Ascending aorta (tissue), 2 donors: ENCODE results near the gene PLB1. TPM values are rescaled to one million over a fixed set of nuclear protein-coding genes. Genes with fewer than 3 reads are reported as not detected.
"Not testable (repeated sequence)": the region's sequence is repeated elsewhere in the genome, so short reads cannot be mapped to it uniquely, and the experiment has no call there.

ENCODE experiments used
- DNase-seq, 2 donors: peaks; one replicate each; pipeline ENCODE4 v3.0.0-alpha.2; 2019; ENCODE audit warnings: low spot score in 2 of 2
- H3K27ac ChIP-seq, 2 donors: fragments of 200-600 bp; sonication (generic); one replicate each; pipeline ENCODE4 v1.5.1; 2016 to 2017; ENCODE audit warnings: mild to moderate bottlenecking in 1 of 2
- H3K27me3 ChIP-seq: fragments of 200-600 bp; sonication (generic); one replicate; pipeline ENCODE4 v1.5.1; 2017
- H3K36me3 ChIP-seq, 2 donors: fragments of 200-600 bp; sonication (generic); one replicate each; pipeline ENCODE4 v1.5.1; 2016
- H3K4me1 ChIP-seq, 2 donors: fragments of 200-600 bp; sonication (generic); one replicate each; pipeline ENCODE4 v1.5.1; 2016 to 2017; ENCODE audit warnings: mild to moderate bottlenecking in 1 of 2
- H3K4me3 ChIP-seq, 2 donors: fragments of 200-600 bp; sonication (generic); one replicate each; pipeline ENCODE4 v1.5.1; 2016 to 2017; ENCODE audit warnings: mild to moderate bottlenecking in 1 of 2
- H3K9me3 ChIP-seq, 2 donors: fragments of 200-600 bp; sonication (generic); one replicate each; pipeline ENCODE4 v1.5.1; 2016
- CTCF ChIP-seq, 3 experiments: fragments of 200-600 bp in 2 of 3; fragments of 450-650 bp in 1 of 3; sonication (generic) in 2 of 3; IDR thresholded peaks; one replicate each; pipeline ENCODE4 v1.5.1; 2016 to 2019; ENCODE audit warnings: antibody characterized with exemption in 3 of 3, mild to moderate bottlenecking in 1 of 3, moderate library complexity in 1 of 3
- intact Hi-C: fragments of 100-400 bp; cut with DNase I; formaldehyde crosslinking; loops from one replicate; pipeline ENCODE4 v1.15.1; 2023
- total RNA-seq: library from RNA; depleted of rRNA; stranded (reverse); fragments of >200 nt; gene quantifications from one replicate; pipeline ENCODE4 v1.1.0, GENCODE V29; 2016

Gene PLB1
- total RNA-seq, 1 donor from 2014 or later, result 9.7 TPM

GRCh38 chr2:28470759-28471158 lies 25.1 kb upstream of the PLB1 start:
- Histone ChIP-seq H3K9me3 (no peaks in the 10 kb centered on the region), H3K27me3 (no peaks in the 10 kb centered on the region), H3K36me3 (no peaks in the 10 kb centered on the region), H3K4me3 (no peak overlapping the region), H3K4me1 (no peaks in the 10 kb centered on the region), H3K27ac (no peak overlapping the region)
- intact Hi-C loops, result no loop called here
- no peak for DNase-seq
- no peak for TF ChIP-seq CTCF (IDR thresholded peaks at IDR 0.05)

GRCh38 chr2:28471214-28471613 lies 24.6 kb upstream of the PLB1 start:
- Histone ChIP-seq H3K27me3 (no peaks in the 10 kb centered on the region), H3K36me3 (no peaks in the 10 kb centered on the region), H3K4me1 (no peaks in the 10 kb centered on the region), H3K9me3 (no peaks in the 10 kb centered on the region), H3K4me3 (no peak overlapping the region), H3K27ac (no peak overlapping the region)
- DNase-seq, result no peak
- TF ChIP-seq CTCF (IDR thresholded peaks at IDR 0.05), result no peak
- intact Hi-C loops, result no loop called here

- no peak for DNase-seq
- TF ChIP-seq CTCF (IDR thresholded peaks at IDR 0.05), result no peak
- Histone ChIP-seq H3K36me3 (no peaks in the 10 kb centered on the region), H3K4me1 (no peaks in the 10 kb centered on the region), H3K9me3 (no peaks in the 10 kb centered on the region), H3K4me3 (no peak overlapping the region), H3K27ac (no peak overlapping the region), H3K27me3 (no peaks in the 10 kb centered on the region)
- intact Hi-C loops, result no loop called here
Observed at GRCh38 chr2:28471701-28472236, 24.1 kb upstream of the PLB1 start.

GRCh38 chr2:28472641-28473040 lies 23.2 kb upstream of the PLB1 start:
- H3K27me3 ChIP-seq, H3K36me3 ChIP-seq, H3K4me1 ChIP-seq, intact Hi-C loops, H3K27ac ChIP-seq, H3K4me3 ChIP-seq, H3K9me3 ChIP-seq, DNase-seq: not testable (repeated sequence)

DNA sequence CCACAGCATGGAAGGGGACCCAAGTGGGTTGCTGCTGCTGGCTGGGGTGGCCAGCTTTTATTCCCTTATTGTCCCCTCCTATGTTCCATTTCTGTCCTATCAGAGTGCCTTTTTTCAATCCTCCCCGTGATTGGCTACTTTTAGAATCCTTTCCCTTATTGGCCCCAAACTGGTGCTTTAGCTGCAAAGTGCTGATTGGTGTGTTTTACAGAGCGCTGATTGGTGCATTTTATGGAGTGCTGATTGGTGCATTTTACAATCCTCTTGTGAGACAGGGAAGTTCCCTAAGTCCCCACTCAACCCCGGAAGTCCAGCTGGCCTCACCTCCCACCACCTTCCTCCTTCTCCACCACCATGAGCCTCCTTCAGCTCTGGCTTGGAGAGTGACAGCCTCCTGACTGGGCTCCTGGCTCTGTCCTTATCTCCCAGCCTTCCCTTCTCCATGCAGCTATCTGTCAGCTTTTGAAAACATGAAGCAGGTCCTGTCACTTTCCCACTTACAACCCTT lies 20.7 kb upstream of the PLB1 start:
- no peaks in the 10 kb centered on the region for H3K4me1 ChIP-seq
- H3K27ac ChIP-seq, result no peak overlapping the region
- no peak overlapping the region for H3K4me3 ChIP-seq
- no peaks in the 10 kb centered on the region for H3K36me3 ChIP-seq
- H3K9me3 ChIP-seq, result no peaks in the 10 kb centered on the region
- intact Hi-C loops, result no loop called here
- TF ChIP-seq CTCF (IDR thresholded peaks at IDR 0.05), result no peak
- H3K27me3 ChIP-seq, result no peaks in the 10 kb centered on the region
- no peak for DNase-seq

DNA sequence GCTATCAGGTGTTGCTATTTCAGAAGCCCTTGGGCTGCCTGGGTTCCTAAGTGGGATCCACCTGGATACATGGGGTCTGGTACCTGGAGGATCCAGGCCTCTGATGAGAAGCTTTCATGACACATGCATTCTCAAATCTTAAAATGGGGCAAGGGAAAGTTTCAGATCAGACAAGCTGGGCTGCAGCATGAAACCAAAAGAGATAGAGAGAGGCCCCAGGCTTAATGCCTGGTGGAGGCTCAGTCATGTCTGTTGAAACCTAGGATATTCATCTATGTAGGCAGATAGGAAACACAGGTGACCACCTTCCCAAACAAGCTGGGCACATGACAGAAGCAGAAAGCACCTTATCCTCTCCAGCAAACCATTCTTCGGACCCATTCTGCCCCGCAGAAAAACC lies 18.8 kb upstream of the PLB1 start:
- TF ChIP-seq CTCF (IDR thresholded peaks at IDR 0.05), result no peak
- H3K27ac ChIP-seq, result no peak overlapping the region
- H3K9me3 ChIP-seq, result no peaks in the 10 kb centered on the region
- H3K4me3 ChIP-seq, result no peak overlapping the region
- no peaks in the 10 kb centered on the region for H3K27me3 ChIP-seq
- no peaks in the 10 kb centered on the region for H3K36me3 ChIP-seq
- H3K4me1 ChIP-seq, result no peaks in the 10 kb centered on the region
- intact Hi-C loops, result no loop called here
- no peak for DNase-seq
